ENCODE results near the gene TXLNA. TPM values are rescaled to one million over a fixed set of nuclear protein-coding genes. Genes with fewer than 3 reads are reported as not detected.

Gene TXLNA
- total RNA-seq, 1 experiment from 2014 or later, result 67.3 TPM

DNA sequence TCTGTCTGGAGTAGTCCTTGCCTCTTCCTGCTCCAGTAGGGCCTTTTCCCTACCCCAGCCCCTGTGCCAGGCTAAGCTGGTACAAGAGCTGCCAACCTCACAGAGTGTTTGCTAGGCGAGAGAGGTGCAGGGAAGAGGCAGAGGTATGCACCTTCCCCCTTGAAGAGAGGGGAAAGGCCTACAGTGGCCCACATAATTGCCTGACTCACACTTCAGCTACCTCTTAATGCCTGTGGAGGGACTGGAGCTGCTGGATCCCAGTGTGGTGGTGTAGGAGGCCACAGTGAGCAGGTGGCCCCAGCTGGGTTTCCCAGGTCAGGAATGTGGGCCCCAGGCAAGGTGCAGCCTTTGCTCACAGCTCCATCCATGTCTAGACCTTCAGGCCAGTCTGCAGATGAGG lies 17.6 kb downstream of the TXLNA start:
- Histone ChIP-seq H3K23ac (ENCODE audit: insufficient read length, low read depth, low read length) (no peak overlapping the region), H3K18ac (ENCODE audit: insufficient read length, low read depth, low read length) (no peak overlapping the region), H3K23me2 (ENCODE audit: insufficient read length, low read depth, low read length, poor library complexity, severe bottlenecking) (peaks cover 3% of the 10 kb centered on the region), H4K91ac (ENCODE audit: insufficient read length, low read depth, low read length) (no peak overlapping the region), H3K27me3 (ENCODE audit: insufficient read depth, low read length) (no peaks in the 10 kb centered on the region), H3K9me3 (ENCODE audit: control insufficient read depth, low read depth, low read length) (no peaks in the 10 kb centered on the region), H3K79me1 (ENCODE audit: insufficient read depth, low read depth, low read length, poor library complexity, severe bottlenecking) (no peaks in the 10 kb centered on the region), H3K14ac (ENCODE audit: insufficient read depth, low read length) (no peak overlapping the region), H2BK20ac (ENCODE audit: low read depth, low read length, poor library complexity, severe bottlenecking) (no peak overlapping the region), H2AFZ (ENCODE audit: low read length) (no peak overlapping the region), H2BK12ac (ENCODE audit: insufficient read length, low read depth, low read length) (no peak overlapping the region), H3K56ac (ENCODE audit: insufficient read length, low read depth, low read length) (no peak overlapping the region), H3K4me2 (ENCODE audit: insufficient read depth, insufficient read length, low read length) (no peak overlapping the region), H3K4ac (ENCODE audit: low read depth, low read length) (no peak overlapping the region), H2BK120ac (ENCODE audit: low read depth, low read length, poor library complexity, severe bottlenecking) (no peak overlapping the region), H4K20me1 (ENCODE audit: control insufficient read depth, insufficient read depth, insufficient read length) (no peaks in the 10 kb centered on the region), H4K8ac (replicated peaks; ENCODE audit: insufficient read length, low read depth, low read length) (no peak overlapping the region), H3T11ph (ENCODE audit: low read length) (no peak overlapping the region), H3K27ac (ENCODE audit: insufficient read length, low read depth, low read length) (no peak overlapping the region), H3K4me1 (ENCODE audit: insufficient read depth, low read length) (no peaks in the 10 kb centered on the region; the same call in 1 of the 2 replicates), H3K79me2 (ENCODE audit: insufficient read depth, low read length) (no peaks in the 10 kb centered on the region), H2BK15ac (ENCODE audit: low read depth, low read length) (no peak overlapping the region), H3K9ac (ENCODE audit: extremely low read depth, insufficient read length, low read length) (no peak overlapping the region), H2AK5ac (ENCODE audit: insufficient read length, low read length) (no peak overlapping the region), H2BK5ac (ENCODE audit: insufficient read length, low read length) (no peak overlapping the region), H4K5ac (ENCODE audit: insufficient read length, low read depth, low read length) (no peak overlapping the region)
- no CpG with 5 or more reads among the region's 1 CpG for WGBS (ENCODE audit: extremely low coverage, insufficient read length, low lambda C conversion rate)
- DNase-seq, result no peak
- Mint-ChIP-seq H3K4me1 (peaks cover 32 to 35% of the 10 kb centered on the region in 2 experiments), H3K36me3 (ENCODE audit: insufficient read depth in 1 of 3, low read depth in 3 of 3) (peaks cover 38 to 64% (median 59%) of the 10 kb centered on the region in 3 experiments; a peak in 6 of 7 replicates), H3K27me3 (ENCODE audit: low read depth) (no peaks in the 10 kb centered on the region; the same call in 1 of the 2 replicates), H3K9me3 (no peaks in the 10 kb centered on the region), H3K4me3 (no peak overlapping the region), H3K27ac (peak overlapping the region in 1 of 3 experiments; percentile 73; a peak in 2 of 7 replicates)
- no peak for TF ChIP-seq CTCF (conservative IDR thresholded peaks at IDR 0.05)

Measured in H9 (cell line).